ENCODE data around the gene MED15. TPM values are rescaled to one million over a fixed set of nuclear protein-coding genes. Genes with fewer than 3 reads are reported as not detected.

Gene MED15
- total RNA-seq, 4 donors from 2014 or later, result 30.6 to 62.3 (median 54.3) TPM

GRCh38 chr22:20490941-20491307 is 16.5 kb upstream of the MED15 start:
- ATAC-seq, result no peak
- peaks cover 0 to 19% of the 10 kb centered on the region in 2 donors for H3K36me3 ChIP-seq
- no peak overlapping the region for H3K27ac ChIP-seq
- TF ChIP-seq EP300 (IDR thresholded peaks at IDR 0.05) (no peak), POLR2A (IDR thresholded peaks at IDR 0.05) (no peak), CTCF (IDR thresholded peaks at IDR 0.05) (no peak), POLR2AphosphoS5 (IDR thresholded peaks at IDR 0.05) (no peak)
- peaks cover 0 to 46% (median 9%) of the 10 kb centered on the region in 3 donors for H3K4me1 ChIP-seq
- H3K4me3 ChIP-seq, result no peak overlapping the region
- H3K9me3 ChIP-seq, result no peaks in the 10 kb centered on the region
- no peaks in the 10 kb centered on the region for H3K27me3 ChIP-seq
- WGBS, 2 donors (ENCODE audit: low coverage in 1 of 2), result 100% methylated on average over 1 of the region's 1 CpG; no CpG with 5 or more reads in 1 of the 2 donors

GRCh38 chr22:20491346-20491745 is 16.1 kb upstream of the MED15 start:
- Histone ChIP-seq H3K27ac (no peak overlapping the region), H3K4me3 (no peak overlapping the region), H3K4me1 (peaks cover 0 to 48% (median 9%) of the 10 kb centered on the region in 3 donors), H3K36me3 (peaks cover 0 to 19% of the 10 kb centered on the region in 2 donors), H3K9me3 (no peaks in the 10 kb centered on the region), H3K27me3 (no peaks in the 10 kb centered on the region)
- no peak for ATAC-seq
- WGBS, 2 donors (ENCODE audit: low coverage in 1 of 2), result 83 to 100% methylated on average over 1 to 2 of the region's 2 CpGs
- TF ChIP-seq POLR2A (IDR thresholded peaks at IDR 0.05), result no peak
- TF ChIP-seq EP300 (IDR thresholded peaks at IDR 0.05), result no peak
- no peak for TF ChIP-seq POLR2AphosphoS5 (IDR thresholded peaks at IDR 0.05)
- TF ChIP-seq CTCF (IDR thresholded peaks at IDR 0.05), result no peak

- Histone ChIP-seq H3K4me1 (peaks cover 0 to 52% (median 14%) of the 10 kb centered on the region in 3 donors), H3K9me3 (no peaks in the 10 kb centered on the region), H3K4me3 (peak within 1 kb of the TSS; percentile 64 to 77), H3K27me3 (no peaks in the 10 kb centered on the region), H3K27ac (peak within 1 kb of the TSS; percentile 95 to 99 (median 97)), H3K36me3 (peaks cover 0 to 15% of the 10 kb centered on the region in 2 donors)
- peak; percentile 52 for ATAC-seq
- WGBS, 2 donors (ENCODE audit: low coverage in 1 of 2), result 0% methylated on average over 2 of the region's 108 CpGs; no CpG with 5 or more reads in 1 of the 2 donors
- TF ChIP-seq EP300 (IDR thresholded peaks at IDR 0.05), result no peak
- TF ChIP-seq CTCF (IDR thresholded peaks at IDR 0.05), result no peak
These were observed 12.2 kb upstream of the MED15 start, which contains the start of gene KLHL22 for GRCh38 chr22:20494978-20495860. Gene KLHL22, minus strand, starts transcription at chr22:20495795. Its CDS starts 6,584 bp downstream, at chr22:20489211.

GRCh38 chr22:20495861-20496681 is 11.3 kb upstream of the MED15 start:
- 1% methylated on average over 17 to 33 of the region's 54 CpGs for WGBS, 2 donors (ENCODE audit: low coverage in 1 of 2)
- peak overlapping the region; percentile 95 to 99 (median 97) for H3K27ac ChIP-seq
- peaks cover 0 to 48% (median 14%) of the 10 kb centered on the region in 3 donors for H3K4me1 ChIP-seq
- TF ChIP-seq POLR2AphosphoS5 (IDR thresholded peaks at IDR 0.05) (peak; percentile 58), CTCF (IDR thresholded peaks at IDR 0.05) (peak in 3 of 4 experiments; percentile 85 to 91 (median 90)), EP300 (IDR thresholded peaks at IDR 0.05) (no peak), POLR2A (IDR thresholded peaks at IDR 0.05) (peak; percentile 39 to 69)
- H3K27me3 ChIP-seq, result no peaks in the 10 kb centered on the region
- peak overlapping the region; percentile 64 to 77 for H3K4me3 ChIP-seq
- peak; percentile 96 for ATAC-seq
- H3K36me3 ChIP-seq, result peaks cover 0 to 24% of the 10 kb centered on the region in 2 donors
- no peaks in the 10 kb centered on the region for H3K9me3 ChIP-seq
